CD14-positive monocyte (primary cell): Measurements from ENCODE around the gene GREM2. TPM values are rescaled to one million over a fixed set of nuclear protein-coding genes. Genes with fewer than 3 reads are reported as not detected.

Source experiments
- DNase-seq, 3 donors: peaks; one replicate each; pipeline ENCODE4 v3.0.0-alpha.2; 2011 to 2022
- H2AFZ ChIP-seq: 2 replicates; pipeline ENCODE4 v1.6.0; 2012; ENCODE audit warnings: mild to moderate bottlenecking, low read depth, low read length, inconsistent platforms; ENCODE audit not compliant: insufficient read depth, poor library complexity, severe bottlenecking
- H3K27ac ChIP-seq, 2 donors: 1 replicate in 1 of 2; 2 replicates in 1 of 2; pipeline ENCODE4 v1.5.1; 2012 to 2013; ENCODE audit warnings: low read length in 2 of 2, control low read depth in 1 of 2, inconsistent platforms in 1 of 2, low read depth in 1 of 2, mild to moderate bottlenecking in 1 of 2
- H3K27me3 ChIP-seq, 2 donors: one replicate each; pipeline versions ENCODE4 v1.6.0 to v1.6.1; 2011 to 2013; ENCODE audit warnings: low read length in 2 of 2; ENCODE audit not compliant: control insufficient read depth in 2 of 2, insufficient read depth in 2 of 2
- H3K36me3 ChIP-seq, 2 donors: replicated peaks in 1 of 2; 1 replicate in 1 of 2; 2 replicates in 1 of 2; pipeline versions ENCODE4 v1.5.1 to v1.6.1; 2012 to 2013; ENCODE audit warnings: low read length in 2 of 2, control low read depth in 1 of 2, inconsistent platforms in 1 of 2, mild to moderate bottlenecking in 1 of 2; ENCODE audit not compliant: insufficient read depth in 2 of 2, control insufficient read depth in 1 of 2
- H3K4me1 ChIP-seq, 2 donors: 1 replicate in 1 of 2; 2 replicates in 1 of 2; pipeline versions ENCODE4 v1.5.1 to v1.6.1; 2012 to 2013; ENCODE audit warnings: low read length in 2 of 2, control low read depth in 1 of 2, inconsistent platforms in 1 of 2, mild to moderate bottlenecking in 1 of 2, moderate library complexity in 1 of 2; ENCODE audit not compliant: insufficient read depth in 2 of 2, control insufficient read depth in 1 of 2
- H3K4me2 ChIP-seq: replicated peaks from 2 replicates; pipeline ENCODE3; 2012; ENCODE audit warnings: low read length, moderate library complexity, mild to moderate bottlenecking; ENCODE audit not compliant: poor library complexity, severe bottlenecking; ENCODE audit errors: extremely low read depth
- H3K4me3 ChIP-seq, 3 experiments: fragments of 200-600 bp in 1 of 3; sonication (generic) in 1 of 3; replicated peaks in 1 of 3; 1 replicate in 2 of 3; 2 replicates in 1 of 3; pipeline ENCODE4 v1.5.1; 2011 to 2013; ENCODE audit warnings: low read length in 3 of 3, mild to moderate bottlenecking in 3 of 3, control low read depth in 2 of 3, low read depth in 2 of 3, inconsistent platforms in 1 of 3, moderate library complexity in 1 of 3
- H3K79me2 ChIP-seq: 2 replicates; pipeline ENCODE4 v1.6.0; 2012; ENCODE audit warnings: mild to moderate bottlenecking, control low read depth, inconsistent platforms, low read length, moderate library complexity; ENCODE audit not compliant: insufficient read depth
- H3K9ac ChIP-seq: 2 replicates; pipeline ENCODE4 v1.6.0; 2017; ENCODE audit warnings: low read length, mild to moderate bottlenecking; ENCODE audit not compliant: insufficient read depth, poor library complexity, severe bottlenecking
- H3K9me3 ChIP-seq, 2 donors: replicated peaks in 1 of 2; 1 replicate in 1 of 2; 2 replicates in 1 of 2; pipeline versions ENCODE4 v1.5.1 to v1.6.1; 2012 to 2013; ENCODE audit warnings: low read length in 2 of 2, control low read depth in 1 of 2; ENCODE audit not compliant: control insufficient read depth in 1 of 2, insufficient read depth in 1 of 2
- H4K20me1 ChIP-seq: 2 replicates; pipeline ENCODE4 v1.6.0; 2012; ENCODE audit warnings: mild to moderate bottlenecking, low read length, control low read depth, moderate library complexity; ENCODE audit not compliant: insufficient read depth
- H3K27ac Mint-ChIP-seq, 7 donors: one replicate each; pipeline ENCODE4 v1.8.0; 2020; ENCODE audit warnings: mild to moderate bottlenecking in 7 of 7, mixed read lengths in 7 of 7, moderate library complexity in 6 of 7, inconsistent platforms in 2 of 7
- H3K27me3 Mint-ChIP-seq, 3 donors: one replicate each; pipeline ENCODE4 v1.8.0; 2021 to 2022; ENCODE audit warnings: low read depth in 3 of 3, mild to moderate bottlenecking in 3 of 3, mixed read lengths in 3 of 3, moderate library complexity in 3 of 3, inconsistent platforms in 1 of 3
- H3K36me3 Mint-ChIP-seq, 2 donors: one replicate each; pipeline ENCODE4 v1.8.0; 2020; ENCODE audit warnings: mixed read lengths in 2 of 2, inconsistent platforms in 1 of 2, mild to moderate bottlenecking in 1 of 2
- H3K4me1 Mint-ChIP-seq: one replicate; pipeline ENCODE4 v1.8.0; 2020; ENCODE audit warnings: mild to moderate bottlenecking, mixed read lengths
- H3K4me3 Mint-ChIP-seq, 2 donors: one replicate each; pipeline ENCODE4 v1.8.0; 2020; ENCODE audit warnings: mild to moderate bottlenecking in 2 of 2, mixed read lengths in 2 of 2, moderate library complexity in 1 of 2
- H3K9me3 Mint-ChIP-seq, 7 donors: one replicate each; pipeline ENCODE4 v1.8.0; 2020 to 2022; ENCODE audit warnings: mixed read lengths in 7 of 7, mild to moderate bottlenecking in 6 of 7, moderate library complexity in 6 of 7, inconsistent platforms in 2 of 7
- CTCF ChIP-seq: fragments of 200-600 bp; IDR thresholded peaks from one replicate; pipeline ENCODE4 v1.8.0; 2022; ENCODE audit warnings: antibody characterized with exemption, mild to moderate bottlenecking
- WGBS: methylation state at CpG from one replicate; pipeline ENCODE4 v1.1.5; 2013; ENCODE audit warnings: missing lambda C conversion rate; ENCODE audit not compliant: insufficient coverage; 5-methylcytosine and 5-hydroxymethylcytosine counted together
- intact Hi-C, 2 donors: fragments of 100-400 bp; cut with micrococcal nuclease; formaldehyde crosslinking; loops; one replicate each; pipeline versions ENCODE4 v1.15.0 to v1.15.1; 2023
- polyA plus RNA-seq, 3 donors: library from polyadenylated mRNA; depleted of rRNA in 1 of 3; unstranded in 2 of 3; stranded (reverse) in 1 of 3; fragments of 300-500 nt in 2 of 3; fragments of >200 nt in 1 of 3; fragmentation: Illumina TruSeq in 2 of 3; gene quantifications; 1 replicate in 2 of 3; 2 replicates in 1 of 3; pipeline ENCODE4 v1.2.3, GENCODE V29; 2012 to 2021

Gene GREM2
- polyA plus RNA-seq, 3 donors: not detected

GRCh38 chr1:240499012-240499411 lies 112.9 kb downstream of the GREM2 start:
- Histone ChIP-seq H3K27me3 (no peaks in the 10 kb centered on the region), H3K4me1 (no peaks in the 10 kb centered on the region), H3K4me2 (no peak overlapping the region), H2AFZ (no peak overlapping the region), H3K9me3 (peaks cover 0 to 7% of the 10 kb centered on the region in 2 donors), H3K36me3 (no peaks in the 10 kb centered on the region), H3K9ac (no peak overlapping the region), H3K27ac (no peak overlapping the region), H3K79me2 (no peaks in the 10 kb centered on the region), H3K4me3 (no peak overlapping the region), H4K20me1 (no peaks in the 10 kb centered on the region)
- 0% methylated on average over 1 of the region's 2 CpGs for WGBS
- intact Hi-C loops: no loop called here
- Mint-ChIP-seq H3K27ac (no peak overlapping the region), H3K36me3 (no peaks in the 10 kb centered on the region), H3K4me1 (no peaks in the 10 kb centered on the region), H3K9me3 (peaks cover 0 to 17% (median 5%) of the 10 kb centered on the region in 7 donors), H3K4me3 (no peak overlapping the region), H3K27me3 (peaks cover 0 to 5% (median 0%) of the 10 kb centered on the region in 3 donors)
- no peak for TF ChIP-seq CTCF
- DNase-seq: no peak

DNA sequence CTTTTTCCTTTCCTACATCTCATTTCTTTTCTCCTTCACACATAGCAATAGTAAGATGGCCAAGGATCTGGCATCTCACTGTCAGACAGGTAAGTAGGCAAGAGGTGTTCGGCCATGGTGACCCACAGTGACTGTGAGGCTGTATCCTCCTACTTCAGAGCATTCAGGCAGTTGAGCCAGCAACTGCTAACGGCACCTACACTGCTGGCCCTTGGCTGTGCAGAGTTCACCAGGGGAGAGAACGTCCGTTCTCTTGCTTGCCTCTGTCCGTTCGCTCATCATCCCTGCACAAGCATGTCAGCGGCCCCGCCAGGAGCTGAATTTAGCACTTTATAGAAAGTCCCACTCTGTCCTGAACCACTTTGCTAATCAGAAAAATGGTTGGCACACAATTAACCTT lies 113.6 kb downstream of the GREM2 start:
- no peak overlapping the region for H3K9ac ChIP-seq
- no peaks in the 10 kb centered on the region for H4K20me1 ChIP-seq
- no peaks in the 10 kb centered on the region for H3K36me3 ChIP-seq
- H3K4me3 Mint-ChIP-seq: no peak overlapping the region
- H3K27ac ChIP-seq: no peak overlapping the region
- no peaks in the 10 kb centered on the region for H3K27me3 ChIP-seq
- no peak for TF ChIP-seq CTCF
- H3K36me3 Mint-ChIP-seq: no peaks in the 10 kb centered on the region
- no peak overlapping the region for H3K27ac Mint-ChIP-seq
- H3K9me3 ChIP-seq: peaks cover 5 to 7% of the 10 kb centered on the region in 2 donors
- peaks cover 0 to 5% (median 4%) of the 10 kb centered on the region in 3 donors for H3K27me3 Mint-ChIP-seq
- intact Hi-C loops: no loop called here
- H3K4me2 ChIP-seq: no peak overlapping the region
- H3K9me3 Mint-ChIP-seq: peaks cover 0 to 19% (median 5%) of the 10 kb centered on the region in 7 donors
- H2AFZ ChIP-seq: no peak overlapping the region
- no peak overlapping the region for H3K4me3 ChIP-seq
- no peaks in the 10 kb centered on the region for H3K4me1 ChIP-seq
- 95% methylated on average over 8 of the region's 8 CpGs for WGBS
- H3K79me2 ChIP-seq: no peaks in the 10 kb centered on the region
- no peak for DNase-seq
- no peaks in the 10 kb centered on the region for H3K4me1 Mint-ChIP-seq
